ENCODE results near the gene ALDH1L2. TPM values are rescaled to one million over a fixed set of nuclear protein-coding genes. Genes with fewer than 3 reads are reported as not detected.
"Not testable (repeated sequence)": the region's sequence is repeated elsewhere in the genome, so short reads cannot be mapped to it uniquely, and the experiment has no call there.

Gene ALDH1L2
- total RNA-seq, 1 experiment from 2014 or later, result 1.9 TPM

DNA sequence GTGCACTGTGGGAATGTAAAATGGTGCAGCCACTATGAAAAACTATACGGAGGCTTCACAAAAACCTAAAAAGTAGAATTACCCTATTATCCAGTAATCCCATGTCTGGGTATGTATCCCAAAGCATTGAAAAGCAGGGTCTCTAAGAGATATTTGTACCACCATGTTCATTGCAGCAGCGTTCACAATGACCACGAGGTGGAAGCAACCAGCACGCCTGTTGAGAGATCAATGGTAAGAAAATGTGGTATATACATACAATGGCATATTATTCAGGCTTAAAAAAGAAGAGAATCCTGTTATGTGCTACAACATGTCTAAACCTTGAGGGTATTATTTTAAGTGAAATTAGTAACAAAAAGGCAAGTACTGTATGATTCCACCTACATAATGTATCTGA lies 99.1 kb downstream of the ALDH1L2 start:
- no peak overlapping the region for H3K4me2 ChIP-seq (ENCODE audit: insufficient read depth, insufficient read length, low read length)
- peaks cover 3% of the 10 kb centered on the region for H3K23me2 ChIP-seq (ENCODE audit: insufficient read length, low read depth, low read length, poor library complexity, severe bottlenecking)
- H3K9me3 Mint-ChIP-seq, result no peaks in the 10 kb centered on the region
- H3K27me3 ChIP-seq (ENCODE audit: insufficient read depth, low read length), result no peaks in the 10 kb centered on the region
- H3T11ph ChIP-seq (ENCODE audit: low read length), result no peak overlapping the region
- H3K9me3 ChIP-seq (ENCODE audit: control insufficient read depth, low read depth, low read length), result no peaks in the 10 kb centered on the region
- no peak overlapping the region for H3K27ac ChIP-seq (ENCODE audit: insufficient read length, low read depth, low read length)
- no peak for DNase-seq
- H3K23ac ChIP-seq (ENCODE audit: insufficient read length, low read depth, low read length), result no peak overlapping the region
- H3K56ac ChIP-seq (ENCODE audit: insufficient read length, low read depth, low read length), result no peak overlapping the region
- H2BK15ac ChIP-seq (ENCODE audit: low read depth, low read length), result no peak overlapping the region
- H3K27ac Mint-ChIP-seq, result peak overlapping the region in 1 of 3 experiments; percentile 11; a peak in 1 of 7 replicates
- no peak overlapping the region for H4K8ac ChIP-seq (replicated peaks; ENCODE audit: insufficient read length, low read depth, low read length)
- no peak overlapping the region for H4K5ac ChIP-seq (ENCODE audit: insufficient read length, low read depth, low read length)
- H3K4me1 Mint-ChIP-seq, result peaks cover 13 to 20% of the 10 kb centered on the region in 2 experiments
- peaks cover 7 to 26% (median 17%) of the 10 kb centered on the region in 3 experiments; a peak in 6 of 7 replicates for H3K36me3 Mint-ChIP-seq (ENCODE audit: insufficient read depth in 1 of 3, low read depth in 3 of 3)
- H4K20me1 ChIP-seq (ENCODE audit: control insufficient read depth, insufficient read depth, insufficient read length), result no peaks in the 10 kb centered on the region
- H4K91ac ChIP-seq (ENCODE audit: insufficient read length, low read depth, low read length), result no peak overlapping the region
- no peak overlapping the region for H2BK120ac ChIP-seq (ENCODE audit: low read depth, low read length, poor library complexity, severe bottlenecking)
- H3K79me2 ChIP-seq (ENCODE audit: insufficient read depth, low read length), result peaks cover 15% of the 10 kb centered on the region; the same call in 1 of the 2 replicates
- H3K79me1 ChIP-seq (ENCODE audit: insufficient read depth, low read depth, low read length, poor library complexity, severe bottlenecking), result peaks cover 3% of the 10 kb centered on the region
- no peak overlapping the region for H3K4ac ChIP-seq (ENCODE audit: low read depth, low read length)
- peaks cover 1% of the 10 kb centered on the region; the same call in 1 of the 2 replicates for H3K27me3 Mint-ChIP-seq (ENCODE audit: low read depth)
- H2BK20ac ChIP-seq (ENCODE audit: low read depth, low read length, poor library complexity, severe bottlenecking), result no peak overlapping the region
- no peak overlapping the region for H3K9ac ChIP-seq (ENCODE audit: extremely low read depth, insufficient read length, low read length)
- peak overlapping the region; percentile 88 to 89; a peak in 3 of 5 replicates for H3K4me3 Mint-ChIP-seq
- H3K4me1 ChIP-seq (ENCODE audit: insufficient read depth, low read length), result no peaks in the 10 kb centered on the region
- WGBS (ENCODE audit: extremely low coverage, insufficient read length, low lambda C conversion rate), result no CpG with 5 or more reads among the region's 4 CpGs
- H2AK5ac ChIP-seq (ENCODE audit: insufficient read length, low read length), result no peak overlapping the region
- no peak overlapping the region for H2BK12ac ChIP-seq (ENCODE audit: insufficient read length, low read depth, low read length)
- no peak overlapping the region for H2BK5ac ChIP-seq (ENCODE audit: insufficient read length, low read length)
- no peak overlapping the region for H3K18ac ChIP-seq (ENCODE audit: insufficient read length, low read depth, low read length)
- no peak overlapping the region for H3K14ac ChIP-seq (ENCODE audit: insufficient read depth, low read length)
- no peak overlapping the region for H2AFZ ChIP-seq (ENCODE audit: low read length)
- TF ChIP-seq CTCF (conservative IDR thresholded peaks at IDR 0.05), result no peak

GRCh38 chr12:104977688-104978087 lies 106.6 kb downstream of the ALDH1L2 start:
- not testable (repeated sequence) for H3K18ac ChIP-seq (ENCODE audit: insufficient read length, low read depth, low read length)

More at GRCh38 chr12:104977688-104978087, 106.6 kb downstream of the ALDH1L2 start:
- H3K9ac ChIP-seq (ENCODE audit: extremely low read depth, insufficient read length, low read length); H3K27me3 Mint-ChIP-seq (ENCODE audit: low read depth); H2AFZ ChIP-seq (ENCODE audit: low read length); H3K79me2 ChIP-seq (ENCODE audit: insufficient read depth, low read length); H3K9me3 ChIP-seq (ENCODE audit: control insufficient read depth, low read depth, low read length); DNase-seq; H4K20me1 ChIP-seq (ENCODE audit: control insufficient read depth, insufficient read depth, insufficient read length); H4K91ac ChIP-seq (ENCODE audit: insufficient read length, low read depth, low read length); H2BK120ac ChIP-seq (ENCODE audit: low read depth, low read length, poor library complexity, severe bottlenecking); H3K9me3 Mint-ChIP-seq; H2BK15ac ChIP-seq (ENCODE audit: low read depth, low read length); H3K4me2 ChIP-seq (ENCODE audit: insufficient read depth, insufficient read length, low read length); H3T11ph ChIP-seq (ENCODE audit: low read length); H2AK5ac ChIP-seq (ENCODE audit: insufficient read length, low read length); H3K4me1 Mint-ChIP-seq; H3K56ac ChIP-seq (ENCODE audit: insufficient read length, low read depth, low read length); H3K14ac ChIP-seq (ENCODE audit: insufficient read depth, low read length); H3K4ac ChIP-seq (ENCODE audit: low read depth, low read length); H3K23ac ChIP-seq (ENCODE audit: insufficient read length, low read depth, low read length); H3K27ac Mint-ChIP-seq; H4K8ac ChIP-seq (replicated peaks; ENCODE audit: insufficient read length, low read depth, low read length); H2BK12ac ChIP-seq (ENCODE audit: insufficient read length, low read depth, low read length); H3K27me3 ChIP-seq (ENCODE audit: insufficient read depth, low read length); H3K4me1 ChIP-seq (ENCODE audit: insufficient read depth, low read length); H3K36me3 Mint-ChIP-seq (ENCODE audit: insufficient read depth in 1 of 3, low read depth in 3 of 3); H2BK20ac ChIP-seq (ENCODE audit: low read depth, low read length, poor library complexity, severe bottlenecking); H3K27ac ChIP-seq (ENCODE audit: insufficient read length, low read depth, low read length); H3K23me2 ChIP-seq (ENCODE audit: insufficient read length, low read depth, low read length, poor library complexity, severe bottlenecking); H4K5ac ChIP-seq (ENCODE audit: insufficient read length, low read depth, low read length); H3K79me1 ChIP-seq (ENCODE audit: insufficient read depth, low read depth, low read length, poor library complexity, severe bottlenecking); H3K4me3 Mint-ChIP-seq; H2BK5ac ChIP-seq (ENCODE audit: insufficient read length, low read length): not testable (repeated sequence)
- WGBS (ENCODE audit: extremely low coverage, insufficient read length, low lambda C conversion rate), result no CpG with 5 or more reads among the region's 15 CpGs

Measured in H9 (cell line).